CD14-positive monocyte (primary cell): ENCODE results near the gene RTP3. TPM values are rescaled to one million over a fixed set of nuclear protein-coding genes. Genes with fewer than 3 reads are reported as not detected.

Experiments used
- DNase-seq, 3 donors: peaks; one replicate each; pipeline ENCODE4 v3.0.0-alpha.2; 2011 to 2022
- H2AFZ ChIP-seq: 2 replicates; pipeline ENCODE4 v1.6.0; 2012; ENCODE audit warnings: mild to moderate bottlenecking, low read depth, low read length, inconsistent platforms; ENCODE audit not compliant: insufficient read depth, poor library complexity, severe bottlenecking
- H3K27ac ChIP-seq, 2 donors: 1 replicate in 1 of 2; 2 replicates in 1 of 2; pipeline ENCODE4 v1.5.1; 2012 to 2013; ENCODE audit warnings: low read length in 2 of 2, control low read depth in 1 of 2, inconsistent platforms in 1 of 2, low read depth in 1 of 2, mild to moderate bottlenecking in 1 of 2
- H3K27me3 ChIP-seq, 2 donors: one replicate each; pipeline versions ENCODE4 v1.6.0 to v1.6.1; 2011 to 2013; ENCODE audit warnings: low read length in 2 of 2; ENCODE audit not compliant: control insufficient read depth in 2 of 2, insufficient read depth in 2 of 2
- H3K36me3 ChIP-seq, 2 donors: replicated peaks in 1 of 2; 1 replicate in 1 of 2; 2 replicates in 1 of 2; pipeline versions ENCODE4 v1.5.1 to v1.6.1; 2012 to 2013; ENCODE audit warnings: low read length in 2 of 2, control low read depth in 1 of 2, inconsistent platforms in 1 of 2, mild to moderate bottlenecking in 1 of 2; ENCODE audit not compliant: insufficient read depth in 2 of 2, control insufficient read depth in 1 of 2
- H3K4me1 ChIP-seq, 2 donors: 1 replicate in 1 of 2; 2 replicates in 1 of 2; pipeline versions ENCODE4 v1.5.1 to v1.6.1; 2012 to 2013; ENCODE audit warnings: low read length in 2 of 2, control low read depth in 1 of 2, inconsistent platforms in 1 of 2, mild to moderate bottlenecking in 1 of 2, moderate library complexity in 1 of 2; ENCODE audit not compliant: insufficient read depth in 2 of 2, control insufficient read depth in 1 of 2
- H3K4me2 ChIP-seq: replicated peaks from 2 replicates; pipeline ENCODE3; 2012; ENCODE audit warnings: low read length, moderate library complexity, mild to moderate bottlenecking; ENCODE audit not compliant: poor library complexity, severe bottlenecking; ENCODE audit errors: extremely low read depth
- H3K4me3 ChIP-seq, 3 experiments: fragments of 200-600 bp in 1 of 3; sonication (generic) in 1 of 3; replicated peaks in 1 of 3; 1 replicate in 2 of 3; 2 replicates in 1 of 3; pipeline ENCODE4 v1.5.1; 2011 to 2013; ENCODE audit warnings: low read length in 3 of 3, mild to moderate bottlenecking in 3 of 3, control low read depth in 2 of 3, low read depth in 2 of 3, inconsistent platforms in 1 of 3, moderate library complexity in 1 of 3
- H3K79me2 ChIP-seq: 2 replicates; pipeline ENCODE4 v1.6.0; 2012; ENCODE audit warnings: mild to moderate bottlenecking, control low read depth, inconsistent platforms, low read length, moderate library complexity; ENCODE audit not compliant: insufficient read depth
- H3K9ac ChIP-seq: 2 replicates; pipeline ENCODE4 v1.6.0; 2017; ENCODE audit warnings: low read length, mild to moderate bottlenecking; ENCODE audit not compliant: insufficient read depth, poor library complexity, severe bottlenecking
- H3K9me3 ChIP-seq, 2 donors: replicated peaks in 1 of 2; 1 replicate in 1 of 2; 2 replicates in 1 of 2; pipeline versions ENCODE4 v1.5.1 to v1.6.1; 2012 to 2013; ENCODE audit warnings: low read length in 2 of 2, control low read depth in 1 of 2; ENCODE audit not compliant: control insufficient read depth in 1 of 2, insufficient read depth in 1 of 2
- H4K20me1 ChIP-seq: 2 replicates; pipeline ENCODE4 v1.6.0; 2012; ENCODE audit warnings: mild to moderate bottlenecking, low read length, control low read depth, moderate library complexity; ENCODE audit not compliant: insufficient read depth
- H3K27ac Mint-ChIP-seq, 7 donors: one replicate each; pipeline ENCODE4 v1.8.0; 2020; ENCODE audit warnings: mild to moderate bottlenecking in 7 of 7, mixed read lengths in 7 of 7, moderate library complexity in 6 of 7, inconsistent platforms in 2 of 7
- H3K27me3 Mint-ChIP-seq, 3 donors: one replicate each; pipeline ENCODE4 v1.8.0; 2021 to 2022; ENCODE audit warnings: low read depth in 3 of 3, mild to moderate bottlenecking in 3 of 3, mixed read lengths in 3 of 3, moderate library complexity in 3 of 3, inconsistent platforms in 1 of 3
- H3K36me3 Mint-ChIP-seq, 2 donors: one replicate each; pipeline ENCODE4 v1.8.0; 2020; ENCODE audit warnings: mixed read lengths in 2 of 2, inconsistent platforms in 1 of 2, mild to moderate bottlenecking in 1 of 2
- H3K4me1 Mint-ChIP-seq: one replicate; pipeline ENCODE4 v1.8.0; 2020; ENCODE audit warnings: mild to moderate bottlenecking, mixed read lengths
- H3K4me3 Mint-ChIP-seq, 2 donors: one replicate each; pipeline ENCODE4 v1.8.0; 2020; ENCODE audit warnings: mild to moderate bottlenecking in 2 of 2, mixed read lengths in 2 of 2, moderate library complexity in 1 of 2
- H3K9me3 Mint-ChIP-seq, 7 donors: one replicate each; pipeline ENCODE4 v1.8.0; 2020 to 2022; ENCODE audit warnings: mixed read lengths in 7 of 7, mild to moderate bottlenecking in 6 of 7, moderate library complexity in 6 of 7, inconsistent platforms in 2 of 7
- WGBS: methylation state at CpG from one replicate; pipeline ENCODE4 v1.1.5; 2013; ENCODE audit warnings: missing lambda C conversion rate; ENCODE audit not compliant: insufficient coverage; 5-methylcytosine and 5-hydroxymethylcytosine counted together
- intact Hi-C, 2 donors: fragments of 100-400 bp; cut with micrococcal nuclease; formaldehyde crosslinking; loops; one replicate each; pipeline versions ENCODE4 v1.15.0 to v1.15.1; 2023
- polyA plus RNA-seq, 3 donors: library from polyadenylated mRNA; depleted of rRNA in 1 of 3; unstranded in 2 of 3; stranded (reverse) in 1 of 3; fragments of 300-500 nt in 2 of 3; fragments of >200 nt in 1 of 3; fragmentation: Illumina TruSeq in 2 of 3; gene quantifications; 1 replicate in 2 of 3; 2 replicates in 1 of 3; pipeline ENCODE4 v1.2.3, GENCODE V29; 2012 to 2021
- TF ChIP-seq, protein P1 (sequence below): fragments of 200-600 bp; IDR thresholded peaks from one replicate; pipeline ENCODE4 v1.8.0; 2022; ENCODE audit warnings: antibody characterized with exemption, mild to moderate bottlenecking

The RTP3 gene
- polyA plus RNA-seq, 3 donors: not detected

DNA sequence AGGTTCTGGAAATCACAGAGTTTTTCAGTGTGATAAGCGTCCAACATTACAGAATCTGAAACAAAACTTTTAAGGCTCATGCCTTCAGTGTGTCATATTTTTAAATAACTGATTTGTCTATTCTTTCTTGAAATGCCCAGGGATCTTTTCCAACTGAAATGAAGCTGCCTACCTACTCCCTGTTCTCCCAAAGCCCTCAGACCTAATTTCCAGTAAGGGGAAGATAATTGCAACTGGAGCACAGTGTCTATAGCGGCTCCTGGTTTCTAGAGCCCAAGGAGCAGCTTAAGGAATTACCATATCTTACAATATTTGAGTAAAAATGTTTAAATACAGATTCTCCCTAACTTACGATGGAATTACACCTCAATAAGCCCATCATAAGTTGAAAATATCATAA lies 35.3 kb downstream of the RTP3 start:
- intact Hi-C loops: no loop called here
- DNase-seq: no peak
- no peaks in the 10 kb centered on the region for H3K9me3 ChIP-seq
- Mint-ChIP-seq H3K36me3 (no peaks in the 10 kb centered on the region), H3K27me3 (peaks cover 2 to 6% (median 6%) of the 10 kb centered on the region in 3 donors), H3K9me3 (peaks cover 0 to 3% (median 0%) of the 10 kb centered on the region in 7 donors), H3K4me1 (peaks cover 4% of the 10 kb centered on the region), H3K4me3 (no peak overlapping the region), H3K27ac (no peak overlapping the region)
- H3K27me3 ChIP-seq: no peaks in the 10 kb centered on the region
- no peak overlapping the region for H2AFZ ChIP-seq
- WGBS: 83% methylated on average over 1 of the region's 3 CpGs
- no peak overlapping the region for H3K4me2 ChIP-seq
- no peak overlapping the region for H3K9ac ChIP-seq
- H4K20me1 ChIP-seq: no peaks in the 10 kb centered on the region
- no peaks in the 10 kb centered on the region for H3K36me3 ChIP-seq
- TF ChIP-seq, protein P1, sequence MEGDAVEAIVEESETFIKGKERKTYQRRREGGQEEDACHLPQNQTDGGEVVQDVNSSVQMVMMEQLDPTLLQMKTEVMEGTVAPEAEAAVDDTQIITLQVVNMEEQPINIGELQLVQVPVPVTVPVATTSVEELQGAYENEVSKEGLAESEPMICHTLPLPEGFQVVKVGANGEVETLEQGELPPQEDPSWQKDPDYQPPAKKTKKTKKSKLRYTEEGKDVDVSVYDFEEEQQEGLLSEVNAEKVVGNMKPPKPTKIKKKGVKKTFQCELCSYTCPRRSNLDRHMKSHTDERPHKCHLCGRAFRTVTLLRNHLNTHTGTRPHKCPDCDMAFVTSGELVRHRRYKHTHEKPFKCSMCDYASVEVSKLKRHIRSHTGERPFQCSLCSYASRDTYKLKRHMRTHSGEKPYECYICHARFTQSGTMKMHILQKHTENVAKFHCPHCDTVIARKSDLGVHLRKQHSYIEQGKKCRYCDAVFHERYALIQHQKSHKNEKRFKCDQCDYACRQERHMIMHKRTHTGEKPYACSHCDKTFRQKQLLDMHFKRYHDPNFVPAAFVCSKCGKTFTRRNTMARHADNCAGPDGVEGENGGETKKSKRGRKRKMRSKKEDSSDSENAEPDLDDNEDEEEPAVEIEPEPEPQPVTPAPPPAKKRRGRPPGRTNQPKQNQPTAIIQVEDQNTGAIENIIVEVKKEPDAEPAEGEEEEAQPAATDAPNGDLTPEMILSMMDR: no peak
- peaks cover 6% of the 10 kb centered on the region in 2 donors for H3K4me1 ChIP-seq
- no peaks in the 10 kb centered on the region for H3K79me2 ChIP-seq
- H3K4me3 ChIP-seq: no peak overlapping the region
- H3K27ac ChIP-seq: no peak overlapping the region

DNA sequence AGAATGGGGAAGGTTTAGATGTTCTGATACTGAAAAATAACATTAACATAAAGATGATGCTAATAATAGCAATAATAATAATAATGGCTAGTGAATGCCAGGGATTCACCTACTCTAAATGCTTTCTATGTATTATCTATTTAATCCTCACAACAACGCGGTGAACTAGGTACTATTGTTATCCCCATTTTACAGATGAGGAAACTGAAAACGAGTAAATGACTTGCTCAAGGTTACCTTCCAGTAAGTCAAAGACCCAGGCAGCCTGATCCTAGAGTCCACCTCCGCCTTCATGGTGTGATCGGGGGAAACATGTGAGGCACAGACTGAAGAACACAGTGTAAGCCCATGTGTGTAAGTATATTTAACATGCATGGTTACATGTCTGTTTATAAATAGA lies 38.0 kb downstream of the RTP3 start:
- H4K20me1 ChIP-seq: no peaks in the 10 kb centered on the region
- H3K9ac ChIP-seq: no peak overlapping the region
- DNase-seq: no peak
- Mint-ChIP-seq H3K4me1 (peaks cover 22% of the 10 kb centered on the region), H3K27ac (no peak overlapping the region), H3K9me3 (peaks cover 0 to 2% (median 0%) of the 10 kb centered on the region in 7 donors), H3K4me3 (no peak overlapping the region), H3K36me3 (no peaks in the 10 kb centered on the region), H3K27me3 (peaks cover 1 to 8% (median 2%) of the 10 kb centered on the region in 3 donors)
- TF ChIP-seq, protein P1: no peak
- H3K4me1 ChIP-seq: peaks cover 21 to 24% of the 10 kb centered on the region in 2 donors
- H3K4me2 ChIP-seq: no peak overlapping the region
- no peak overlapping the region for H2AFZ ChIP-seq
- H3K4me3 ChIP-seq: no peak overlapping the region
- H3K27ac ChIP-seq: no peak overlapping the region
- WGBS: 95% methylated on average over 4 of the region's 5 CpGs
- intact Hi-C loops: no loop called here
- H3K79me2 ChIP-seq: no peaks in the 10 kb centered on the region
- no peaks in the 10 kb centered on the region for H3K36me3 ChIP-seq
- H3K27me3 ChIP-seq: no peaks in the 10 kb centered on the region
- no peaks in the 10 kb centered on the region for H3K9me3 ChIP-seq
